ENCODE measurements around the gene TBC1D19. TPM values are rescaled to one million over a fixed set of nuclear protein-coding genes. Genes with fewer than 3 reads are reported as not detected.

The TBC1D19 gene
- total RNA-seq, 4 donors from 2014 or later = 6.5 to 7.0 (median 6.8) TPM

GRCh38 chr4:26763648-26764047 is 179.8 kb downstream of the TBC1D19 start:
- intact Hi-C loops (cut with DNase I; ENCODE audit: low total_unique reads) (no loop called here), in situ Hi-C loops (cut with MboI; ENCODE audit: low sequenced_read_pairs in 4 of 4) (no loop called here)
- ATAC-seq (no peak), DNase-seq (no peak)
- Histone ChIP-seq H3K36me3 (no peaks in the 10 kb centered on the region), H3K4me3 (no peak overlapping the region), H3K9me3 (no peaks in the 10 kb centered on the region), H3K27ac (no peak overlapping the region), H3K4me1 (no peaks in the 10 kb centered on the region), H3K27me3 (no peaks in the 10 kb centered on the region)
- TF ChIP-seq POLR2A (IDR thresholded peaks at IDR 0.05) (no peak), CTCF (IDR thresholded peaks at IDR 0.05 in 4 of 5, conservative IDR thresholded peaks at IDR 0.05 in 1 of 5) (no peak)

GRCh38 chr4:26764231-26764630 is 180.3 kb downstream of the TBC1D19 start:
- Histone ChIP-seq H3K4me3 (no peak overlapping the region), H3K36me3 (no peaks in the 10 kb centered on the region), H3K4me1 (no peaks in the 10 kb centered on the region), H3K27me3 (no peaks in the 10 kb centered on the region), H3K9me3 (no peaks in the 10 kb centered on the region), H3K27ac (no peak overlapping the region)
- in situ Hi-C loops (cut with MboI; ENCODE audit: low sequenced_read_pairs in 4 of 4) = no loop called here
- TF ChIP-seq CTCF (IDR thresholded peaks at IDR 0.05 in 4 of 5, conservative IDR thresholded peaks at IDR 0.05 in 1 of 5) (no peak), POLR2A (IDR thresholded peaks at IDR 0.05) (no peak)
- DNase-seq = no peak
- no peak for ATAC-seq
- intact Hi-C loops (cut with DNase I; ENCODE audit: low total_unique reads) = no loop called here

GRCh38 chr4:26765515-26765914 is 181.6 kb downstream of the TBC1D19 start:
- DNase-seq (no peak), ATAC-seq (no peak)
- Histone ChIP-seq H3K27me3 (no peaks in the 10 kb centered on the region), H3K36me3 (no peaks in the 10 kb centered on the region), H3K4me3 (no peak overlapping the region), H3K4me1 (no peaks in the 10 kb centered on the region), H3K9me3 (no peaks in the 10 kb centered on the region), H3K27ac (no peak overlapping the region)
- in situ Hi-C loops (cut with MboI; ENCODE audit: low sequenced_read_pairs in 4 of 4) = no loop called here
- intact Hi-C loops (cut with DNase I; ENCODE audit: low total_unique reads) = no loop called here
- TF ChIP-seq CTCF (IDR thresholded peaks at IDR 0.05 in 4 of 5, conservative IDR thresholded peaks at IDR 0.05 in 1 of 5) (no peak), POLR2A (IDR thresholded peaks at IDR 0.05) (no peak)

GRCh38 chr4:26766141-26766540 is 182.3 kb downstream of the TBC1D19 start:
- Histone ChIP-seq H3K4me3 (no peak overlapping the region), H3K27ac (no peak overlapping the region), H3K4me1 (no peaks in the 10 kb centered on the region), H3K9me3 (no peaks in the 10 kb centered on the region), H3K36me3 (no peaks in the 10 kb centered on the region), H3K27me3 (no peaks in the 10 kb centered on the region)
- TF ChIP-seq POLR2A (IDR thresholded peaks at IDR 0.05) (no peak), CTCF (IDR thresholded peaks at IDR 0.05 in 4 of 5, conservative IDR thresholded peaks at IDR 0.05 in 1 of 5) (no peak)
- intact Hi-C loops (cut with DNase I; ENCODE audit: low total_unique reads) = no loop called here
- ATAC-seq = no peak
- no peak for DNase-seq
- in situ Hi-C loops (cut with MboI; ENCODE audit: low sequenced_read_pairs in 4 of 4) = no loop called here
